Spleen (tissue), 7 donors: ENCODE measurements around the gene IL20RA.

Experiments used
- CTCF ChIP-seq, 11 experiments: fragments of 200-600 bp in 7 of 11; fragments of 450-650 bp in 4 of 11; sonication (generic) in 4 of 11; IDR thresholded peaks in 8 of 11; conservative IDR thresholded peaks in 3 of 11; 1 replicate in 7 of 11; 2 replicates in 4 of 11; pipeline versions ENCODE4 v1.4.0 to v1.8.0; 2016 to 2021; ENCODE audit warnings: antibody characterized with exemption in 11 of 11, inconsistent platforms in 4 of 11, mild to moderate bottlenecking in 1 of 11
- POLR2A ChIP-seq, 3 donors: fragments of 450-650 bp; IDR thresholded peaks; one replicate each; pipeline ENCODE4 v1.5.1; 2017; ENCODE audit warnings: antibody characterized with exemption in 3 of 3, mild to moderate bottlenecking in 1 of 3
- POLR2AphosphoS5 ChIP-seq, 3 donors: sonication (generic); formaldehyde crosslinking; IDR thresholded peaks; one replicate each; pipeline ENCODE4 v1.5.1; 2017; ENCODE audit warnings: antibody characterized with exemption in 3 of 3
- donor health status: DM: no; HTN: no; CAD: no; lungs with moderate emphysema.
- donor health status: DM: no; HTN: no; CAD: no.
- donor health status: DM: no; HTN: no; CAD: no.

GRCh38 chr6:136962661-136963060 lies 82.1 kb downstream of the IL20RA start:
- TF ChIP-seq POLR2A (IDR thresholded peaks at IDR 0.05) (no peak), CTCF (IDR thresholded peaks at IDR 0.05 in 8 of 11, conservative IDR thresholded peaks at IDR 0.05 in 3 of 11) (no peak), POLR2AphosphoS5 (IDR thresholded peaks at IDR 0.05) (no peak)
